ENCODE data around the gene SUN1.

- TF ChIP-seq MAX (IDR thresholded peaks at IDR 0.05; ENCODE audit: low read depth) (no peak), CTCF (IDR thresholded peaks at IDR 0.05) (no peak), GABPA (IDR thresholded peaks at IDR 0.05; ENCODE audit: low read depth) (no peak), RFX5 (IDR thresholded peaks at IDR 0.05; ENCODE audit: low read length) (no peak), RAD21 (IDR thresholded peaks at IDR 0.05; ENCODE audit: low read length) (no peak), FOSL2 (IDR thresholded peaks at IDR 0.05; ENCODE audit: borderline replicate concordance, low read depth) (no peak), MXI1 (IDR thresholded peaks at IDR 0.05; ENCODE audit: low read depth, low read length) (no peak), JUND (IDR thresholded peaks at IDR 0.05) (no peak), TCF12 (IDR thresholded peaks at IDR 0.05) (no peak), TAF1 (IDR thresholded peaks at IDR 0.05; ENCODE audit: borderline replicate concordance, low read depth, low read length) (no peak), POLR2AphosphoS5 (IDR thresholded peaks at IDR 0.05; ENCODE audit: low read depth, low read length) (no peak)
Observed at GRCh38 chr7:918441-919113, 86.3 kb downstream of the SUN1 start.
